HEK293 (cell line): ENCODE measurements around the gene MAP4K2.
"Not testable (repeated sequence)": the region's sequence is repeated elsewhere in the genome, so short reads cannot be mapped to it uniquely, and the experiment has no call there.

Experiments used
- CTCF ChIA-PET: fragments of 350-600 bp; formaldehyde crosslinking; extraction: SDS; loops from one replicate; lab custom pipeline; 2021; ENCODE audit warnings: antibody characterized with exemption; lab: Yijun Ruan, JAX
- POLR2A ChIA-PET: fragments of 300-600 bp; formaldehyde crosslinking; extraction: SDS; loops from one replicate; lab custom pipeline; 2020; ENCODE audit warnings: antibody characterized with exemption, inconsistent platforms; lab: Yijun Ruan, JAX
- H3K27ac ChIP-seq: fragments of 200-500 bp; sonication (Bioruptor generic); 2 replicates; pipeline ENCODE4 v1.5.1; 2014; ENCODE audit warnings: low read depth, low read length, control low read depth, inconsistent platforms; ENCODE audit errors: extremely low read depth
- H3K36me3 ChIP-seq, 2 experiments: fragments of 200-500 bp in 1 of 2; sonication (Bioruptor generic) in 1 of 2; 1 replicate in 1 of 2; 2 replicates in 1 of 2; pipeline ENCODE4 v1.5.1; 2014 to 2017; ENCODE audit warnings: inconsistent platforms in 2 of 2, low read length in 2 of 2; ENCODE audit not compliant: control insufficient read depth in 2 of 2, insufficient read depth in 1 of 2
- H3K4me1 ChIP-seq: fragments of 200-500 bp; sonication (Bioruptor generic); 2 replicates; pipeline ENCODE4 v1.5.1; 2014; ENCODE audit warnings: mild to moderate bottlenecking, low read length, inconsistent platforms; ENCODE audit not compliant: control insufficient read depth, insufficient read depth
- H3K4me3 ChIP-seq: 2 replicates; pipeline ENCODE4 v1.5.1; 2011; ENCODE audit warnings: low read depth, mild to moderate bottlenecking, control low read depth, low read length, moderate library complexity
- H3K9me3 ChIP-seq: fragments of 200-500 bp; sonication (Bioruptor generic); 2 replicates; pipeline ENCODE4 v1.5.1; 2014; ENCODE audit warnings: low read depth, low read length, inconsistent platforms; ENCODE audit not compliant: control insufficient read depth, insufficient read depth
- EGR2 ChIP-seq: fragments of 450-650 bp; formaldehyde crosslinking; IDR thresholded peaks from 2 replicates; pipeline ENCODE4 v1.5.1; 2016; ENCODE audit warnings: low read depth, missing biosample characterization, missing genetic modification characterization
- PRDM1 ChIP-seq: fragments of 450-650 bp; formaldehyde crosslinking; IDR thresholded peaks from 2 replicates; pipeline ENCODE4; 2016; ENCODE audit warnings: missing biosample characterization, missing genetic modification characterization
- TSHZ1 ChIP-seq: fragments of 450-650 bp; formaldehyde crosslinking; IDR thresholded peaks from 2 replicates; pipeline ENCODE4 v1.5.1; 2016; ENCODE audit warnings: missing biosample characterization, missing genetic modification characterization, borderline replicate concordance
- ZNF157 ChIP-seq: fragments of 450-650 bp; formaldehyde crosslinking; IDR thresholded peaks from 2 replicates; pipeline ENCODE4 v1.5.1; 2016; ENCODE audit warnings: missing biosample characterization, missing genetic modification characterization
- ZNF211 ChIP-seq: fragments of 450-650 bp; formaldehyde crosslinking; IDR thresholded peaks from 2 replicates; pipeline ENCODE4 v1.5.1; 2016; ENCODE audit warnings: low read depth, missing biosample characterization, missing genetic modification characterization
- ZNF23 ChIP-seq: fragments of 450-650 bp; formaldehyde crosslinking; IDR thresholded peaks from 2 replicates; pipeline ENCODE4 v1.5.1; 2016; ENCODE audit warnings: missing biosample characterization, missing genetic modification characterization, borderline replicate concordance
- ZNF292 ChIP-seq: fragments of 450-650 bp; formaldehyde crosslinking; IDR thresholded peaks from 2 replicates; pipeline ENCODE4 v1.5.1; 2016; ENCODE audit warnings: low read depth, missing biosample characterization, missing genetic modification characterization, borderline replicate concordance
- ZNF350 ChIP-seq: fragments of 450-650 bp; formaldehyde crosslinking; IDR thresholded peaks from 2 replicates; pipeline ENCODE4 v1.5.0; 2017; ENCODE audit warnings: missing biosample characterization, mild to moderate bottlenecking, missing genetic modification characterization
- ZNF366 ChIP-seq: fragments of 450-650 bp; formaldehyde crosslinking; conservative IDR thresholded peaks from 2 replicates; pipeline ENCODE4 v1.5.1; 2016; ENCODE audit warnings: missing biosample characterization, missing genetic modification characterization
- ZNF404 ChIP-seq: fragments of 450-650 bp; formaldehyde crosslinking; IDR thresholded peaks from 2 replicates; pipeline ENCODE4 v1.5.1; 2017; ENCODE audit warnings: missing biosample characterization, missing genetic modification characterization
- ZNF549 ChIP-seq: fragments of 450-650 bp; IDR thresholded peaks from 2 replicates; pipeline ENCODE4 v1.5.1; 2018; ENCODE audit warnings: missing biosample characterization, missing genetic modification characterization, mild to moderate bottlenecking, inconsistent platforms, moderate library complexity
- ZNF596 ChIP-seq: fragments of 450-650 bp; IDR thresholded peaks from 2 replicates; pipeline ENCODE4 v1.5.0; 2018; ENCODE audit warnings: missing biosample characterization, mild to moderate bottlenecking, missing genetic modification characterization, moderate library complexity
- ZNF600 ChIP-seq: fragments of 450-650 bp; formaldehyde crosslinking; IDR thresholded peaks from 2 replicates; pipeline ENCODE4 v1.5.1; 2016; ENCODE audit warnings: missing biosample characterization, missing genetic modification characterization
- ZNF624 ChIP-seq: fragments of 450-650 bp; formaldehyde crosslinking; IDR thresholded peaks from 2 replicates; pipeline ENCODE4 v1.5.1; 2017; ENCODE audit warnings: missing biosample characterization, missing genetic modification characterization
- ZSCAN4 ChIP-seq: fragments of 450-650 bp; formaldehyde crosslinking; IDR thresholded peaks from 2 replicates; pipeline ENCODE4 v1.5.1; 2017; ENCODE audit warnings: missing biosample characterization, missing genetic modification characterization

The MAP4K2 gene

GRCh38 chr11:64826062-64826461, 23.0 kb upstream of the MAP4K2 start (continued):
- no peak for TF ChIP-seq ZSCAN4 (tag by site-specific recombination)
- no peak for TF ChIP-seq ZNF596 (tag by site-specific recombination)
- TF ChIP-seq, all 188 proteins: peak for 0

- H3K27ac ChIP-seq = no peak overlapping the region
- H3K4me3 ChIP-seq = no peak overlapping the region
- no peaks in the 10 kb centered on the region for H3K9me3 ChIP-seq
- no peaks in the 10 kb centered on the region for H3K4me1 ChIP-seq
- TF ChIP-seq ZNF157 = no peak
- TF ChIP-seq PRDM1 = 0 out of 2 replicates have a peak, but pooled peaks have one; percentile 24
- no peak for TF ChIP-seq ZNF549 (tag by site-specific recombination)
- no peak for TF ChIP-seq ZNF292 (tag by site-specific recombination)
- TF ChIP-seq ZNF600 = no peak
- TF ChIP-seq ZNF366 = peak; percentile 61
- peak; percentile 73; the same call in 1 of the 2 replicates for TF ChIP-seq EGR2 (tag by site-specific recombination)
- TF ChIP-seq TSHZ1 (tag by site-specific recombination) = no peak
- TF ChIP-seq ZNF350 (tag by site-specific recombination) = no peak
- no peak for TF ChIP-seq ZNF211 (tag by site-specific recombination)
- no peak for TF ChIP-seq ZNF624
- no peak for TF ChIP-seq ZNF404
- CTCF ChIA-PET = no interaction called here
- no peaks in the 10 kb centered on the region; a peak in 1 of 3 replicates for H3K36me3 ChIP-seq
- POLR2A ChIA-PET = no interaction called here
Observed at GRCh38 chr11:64823568-64824119, 20.6 kb upstream of the MAP4K2 start.

GRCh38 chr11:64817476-64817875, 14.5 kb upstream of the MAP4K2 start:
- POLR2A ChIA-PET = interaction anchor here (0.7 kb wide), 1 partner anchor 11 kb away, joined by 4 read pairs; no protein-coding TSS in a partner anchor
- no peak for TF ChIP-seq ZNF23 (tag by site-specific recombination)

GRCh38 chr11:64815433-64815832, 12.4 kb upstream of the MAP4K2 start:
- H3K4me1 ChIP-seq, H3K36me3 ChIP-seq, H3K9me3 ChIP-seq, H3K4me3 ChIP-seq, H3K27ac ChIP-seq: not testable (repeated sequence)
- CTCF ChIA-PET = interaction anchor here (0.6 to 0.9 kb wide), 2 partner anchors 77 to 303 kb away, joined by 3 read pairs; no protein-coding TSS in a partner anchor
- POLR2A ChIA-PET = interaction anchor here (1.2 kb wide), 1 partner anchor 37 kb away, joined by 5 read pairs; the partner anchor contains the start of gene SF1

More at GRCh38 chr11:64817476-64817875, 14.5 kb upstream of the MAP4K2 start:
- no peaks in the 10 kb centered on the region for H3K36me3 ChIP-seq
- no peak overlapping the region for H3K27ac ChIP-seq
- H3K4me1 ChIP-seq = no peaks in the 10 kb centered on the region
- CTCF ChIA-PET = interaction anchor here (0.7 kb wide), 1 partner anchor 8 kb away, joined by 4 read pairs; no protein-coding TSS in a partner anchor
- H3K4me3 ChIP-seq = no peak overlapping the region
- H3K9me3 ChIP-seq = no peaks in the 10 kb centered on the region
